Measurements from ENCODE around the gene SLC6A4. TPM values are rescaled to one million over a fixed set of nuclear protein-coding genes. Genes with fewer than 3 reads are reported as not detected.

SLC6A4 gene
- total and polyA plus RNA-seq, 8 donors: 0.38 to 52.3 (median 1.4) TPM

GRCh38 chr17:30197416-30197815, 38.1 kb downstream of the SLC6A4 start:
- no peaks in the 10 kb centered on the region for H3K27me3 ChIP-seq
- H3K9me3 ChIP-seq: no peaks in the 10 kb centered on the region
- no peak overlapping the region for H3K27ac ChIP-seq
- H3K36me3 ChIP-seq: no peaks in the 10 kb centered on the region
- H3K4me3 ChIP-seq: no peak overlapping the region
- no peaks in the 10 kb centered on the region for H3K4me1 ChIP-seq
- DNase-seq: no peak
- ATAC-seq: no peak
- TF ChIP-seq, protein P1, sequence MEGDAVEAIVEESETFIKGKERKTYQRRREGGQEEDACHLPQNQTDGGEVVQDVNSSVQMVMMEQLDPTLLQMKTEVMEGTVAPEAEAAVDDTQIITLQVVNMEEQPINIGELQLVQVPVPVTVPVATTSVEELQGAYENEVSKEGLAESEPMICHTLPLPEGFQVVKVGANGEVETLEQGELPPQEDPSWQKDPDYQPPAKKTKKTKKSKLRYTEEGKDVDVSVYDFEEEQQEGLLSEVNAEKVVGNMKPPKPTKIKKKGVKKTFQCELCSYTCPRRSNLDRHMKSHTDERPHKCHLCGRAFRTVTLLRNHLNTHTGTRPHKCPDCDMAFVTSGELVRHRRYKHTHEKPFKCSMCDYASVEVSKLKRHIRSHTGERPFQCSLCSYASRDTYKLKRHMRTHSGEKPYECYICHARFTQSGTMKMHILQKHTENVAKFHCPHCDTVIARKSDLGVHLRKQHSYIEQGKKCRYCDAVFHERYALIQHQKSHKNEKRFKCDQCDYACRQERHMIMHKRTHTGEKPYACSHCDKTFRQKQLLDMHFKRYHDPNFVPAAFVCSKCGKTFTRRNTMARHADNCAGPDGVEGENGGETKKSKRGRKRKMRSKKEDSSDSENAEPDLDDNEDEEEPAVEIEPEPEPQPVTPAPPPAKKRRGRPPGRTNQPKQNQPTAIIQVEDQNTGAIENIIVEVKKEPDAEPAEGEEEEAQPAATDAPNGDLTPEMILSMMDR (IDR thresholded peaks at IDR 0.05): no peak
- intact Hi-C loops (cut with DNase I): no loop called here

DNA sequence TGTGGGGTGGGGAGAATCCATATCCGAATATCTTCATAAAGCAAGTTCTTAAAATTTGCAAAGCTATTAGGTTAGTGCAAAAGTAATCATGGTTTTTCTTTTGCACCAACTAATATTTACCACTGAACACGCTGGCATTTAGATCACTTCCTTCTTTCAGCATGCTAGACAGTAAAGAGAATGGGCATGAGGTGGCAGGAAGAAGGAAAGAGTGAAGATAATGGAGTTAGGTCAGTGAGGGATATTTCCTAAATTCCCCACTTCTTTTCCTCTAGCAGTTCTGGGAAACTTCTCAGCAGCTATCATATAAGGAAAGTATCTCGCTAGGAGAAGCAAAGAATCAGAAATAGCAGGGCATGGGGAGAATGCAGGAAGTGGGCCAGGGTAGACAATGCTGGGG, 39.0 kb downstream of the SLC6A4 start:
- Histone ChIP-seq H3K9me3 (no peaks in the 10 kb centered on the region), H3K4me1 (no peaks in the 10 kb centered on the region), H3K4me3 (no peak overlapping the region), H3K36me3 (no peaks in the 10 kb centered on the region), H3K27ac (no peak overlapping the region), H3K27me3 (no peaks in the 10 kb centered on the region)
- intact Hi-C loops (cut with DNase I): no loop called here
- TF ChIP-seq, protein P1 (IDR thresholded peaks at IDR 0.05): no peak
- ATAC-seq (no peak), DNase-seq (no peak)

DNA sequence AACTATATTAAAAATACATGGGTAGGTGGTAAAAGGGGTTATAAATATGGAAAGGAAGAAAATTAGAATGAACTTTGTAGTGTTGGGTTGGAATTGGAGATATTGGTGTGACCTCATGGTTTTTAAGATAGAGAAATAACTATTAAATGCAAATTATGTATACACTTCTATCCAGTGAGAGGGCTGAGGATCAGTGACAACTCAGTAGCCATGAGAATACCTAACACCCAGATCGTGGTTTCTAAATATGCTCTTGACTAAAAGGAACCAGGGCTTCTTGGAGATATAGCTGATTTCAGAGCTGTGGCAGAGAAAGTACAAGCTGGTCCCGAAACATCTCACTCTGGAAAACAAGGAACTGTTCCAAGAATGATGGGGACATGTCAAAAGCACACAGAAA, 44.4 kb downstream of the SLC6A4 start:
- no peak for ATAC-seq
- TF ChIP-seq, protein P1 (IDR thresholded peaks at IDR 0.05): no peak
- peaks cover 0 to under 1% of the 10 kb centered on the region in 2 donors for H3K36me3 ChIP-seq

DNA sequence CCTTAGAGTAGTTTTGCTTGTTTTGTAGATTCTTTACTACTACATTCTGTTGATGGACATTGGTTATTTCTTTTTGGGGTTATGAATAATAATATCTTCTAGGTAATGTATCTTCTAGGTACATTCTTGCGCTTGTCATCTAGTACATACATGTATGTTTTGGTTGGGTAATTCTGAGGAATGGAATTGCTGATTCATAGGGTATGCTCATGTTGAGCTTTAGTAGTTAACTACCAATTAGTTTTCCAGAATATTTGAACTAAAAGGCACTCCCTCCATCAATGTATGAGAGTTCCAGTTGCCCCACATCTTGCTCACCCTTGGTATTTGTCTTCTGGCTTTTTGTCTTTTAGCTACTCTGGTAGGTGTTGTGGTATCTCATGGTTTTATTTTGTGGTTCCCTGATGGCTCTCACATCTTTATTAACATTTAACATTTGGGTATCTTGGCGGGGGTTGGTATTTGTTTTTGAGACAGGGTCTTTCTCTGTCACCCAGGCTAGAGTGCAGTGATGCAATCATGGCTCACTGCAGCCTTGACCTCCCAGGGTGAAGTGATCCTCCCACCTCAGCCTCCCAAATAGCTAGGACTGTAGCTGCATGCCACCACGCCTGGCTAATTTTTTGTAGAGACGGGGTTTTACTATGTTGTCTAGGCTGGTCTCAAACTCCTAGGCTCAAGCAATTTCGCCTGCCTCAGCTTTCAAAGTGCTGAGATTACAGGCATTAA, 47.1 kb downstream of the SLC6A4 start:
- no peak overlapping the region for H3K4me3 ChIP-seq
- no peaks in the 10 kb centered on the region for H3K9me3 ChIP-seq
- no peak for ATAC-seq
- H3K4me1 ChIP-seq: no peaks in the 10 kb centered on the region
- no peak overlapping the region for H3K27ac ChIP-seq
- peaks cover 0 to 27% of the 10 kb centered on the region in 2 donors for H3K36me3 ChIP-seq
- intact Hi-C loops (cut with DNase I): no loop called here
- TF ChIP-seq, protein P1 (IDR thresholded peaks at IDR 0.05): no peak
- no peak for DNase-seq
- H3K27me3 ChIP-seq: no peaks in the 10 kb centered on the region

More for the DNA sequence above, 44.4 kb downstream of the SLC6A4 start:
- no peaks in the 10 kb centered on the region for H3K4me1 ChIP-seq
- H3K27ac ChIP-seq: no peak overlapping the region
- no peaks in the 10 kb centered on the region for H3K27me3 ChIP-seq
- H3K4me3 ChIP-seq: no peak overlapping the region
- no peaks in the 10 kb centered on the region for H3K9me3 ChIP-seq
- intact Hi-C loops (cut with DNase I): no loop called here
- DNase-seq: no peak

GRCh38 chr17:30187573-30187972, 47.9 kb downstream of the SLC6A4 start:
- Histone ChIP-seq H3K9me3 (no peaks in the 10 kb centered on the region), H3K27me3 (no peaks in the 10 kb centered on the region), H3K4me3 (no peak overlapping the region), H3K4me1 (no peaks in the 10 kb centered on the region), H3K27ac (no peak overlapping the region), H3K36me3 (peaks cover 0 to 35% of the 10 kb centered on the region in 2 donors)
- TF ChIP-seq, protein P1 (IDR thresholded peaks at IDR 0.05): no peak
- intact Hi-C loops (cut with DNase I): no loop called here
- no peak for ATAC-seq
- no peak for DNase-seq
